Suppressor macrophage (primary cell): ENCODE results near the gene SYNJ2.
A peak's percentile ranks its signal among the peaks of the same experiment; 100 is the strongest.

Experiments
- DNase-seq, 4 experiments: peaks; one replicate each; pipeline ENCODE4 v3.0.0-alpha.2; 2020 to 2022

SYNJ2 gene

DNA sequence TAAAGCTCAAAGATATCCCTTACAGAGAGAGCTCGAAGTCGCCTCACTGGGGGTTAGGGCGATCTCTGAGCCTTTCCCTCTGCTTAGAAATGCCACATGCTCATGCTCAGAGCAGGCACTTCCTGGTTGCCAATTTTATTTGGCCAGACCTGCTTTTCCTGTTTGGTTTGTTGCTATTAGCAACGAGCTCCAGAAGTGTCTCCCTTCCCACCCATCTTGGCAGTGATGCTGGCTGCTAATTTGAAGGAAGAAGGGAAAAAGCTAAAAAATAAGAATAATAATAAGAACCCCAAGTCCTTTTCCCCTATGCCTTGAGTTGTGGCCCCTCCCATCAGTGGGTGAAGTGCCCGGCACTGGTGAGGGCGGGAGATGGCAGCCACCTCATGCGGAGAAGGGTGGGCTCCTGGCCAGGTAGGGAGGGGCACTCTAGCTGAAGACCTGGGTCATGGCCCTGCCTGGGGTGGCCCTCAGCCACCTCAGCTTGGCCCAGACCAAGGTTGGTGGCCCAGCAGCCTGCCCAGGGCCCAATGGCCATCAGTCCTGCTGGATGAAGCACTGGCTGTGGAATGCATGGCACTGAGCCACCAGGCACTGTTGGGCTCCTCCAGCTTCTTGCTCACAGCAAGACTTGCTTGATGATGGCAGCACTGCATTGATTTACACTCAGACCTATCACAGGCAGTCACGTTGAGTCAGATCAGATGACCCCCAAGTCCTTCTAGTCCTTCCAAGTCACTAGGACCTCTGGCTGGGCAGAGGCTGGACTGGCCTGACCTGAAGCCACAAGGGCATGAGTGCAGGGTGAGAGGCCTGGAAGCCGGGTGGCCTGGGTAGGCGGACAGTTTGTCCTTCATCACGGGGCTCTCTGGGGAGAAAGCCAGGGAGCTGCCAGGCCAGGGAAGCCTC, 79.0 kb downstream of the SYNJ2 start:
- DNase-seq, result peak; percentile 49 to 72 (median 57)

GRCh38 chr6:158061361-158061708, 79.7 kb downstream of the SYNJ2 start:
- no peak for DNase-seq

DNA sequence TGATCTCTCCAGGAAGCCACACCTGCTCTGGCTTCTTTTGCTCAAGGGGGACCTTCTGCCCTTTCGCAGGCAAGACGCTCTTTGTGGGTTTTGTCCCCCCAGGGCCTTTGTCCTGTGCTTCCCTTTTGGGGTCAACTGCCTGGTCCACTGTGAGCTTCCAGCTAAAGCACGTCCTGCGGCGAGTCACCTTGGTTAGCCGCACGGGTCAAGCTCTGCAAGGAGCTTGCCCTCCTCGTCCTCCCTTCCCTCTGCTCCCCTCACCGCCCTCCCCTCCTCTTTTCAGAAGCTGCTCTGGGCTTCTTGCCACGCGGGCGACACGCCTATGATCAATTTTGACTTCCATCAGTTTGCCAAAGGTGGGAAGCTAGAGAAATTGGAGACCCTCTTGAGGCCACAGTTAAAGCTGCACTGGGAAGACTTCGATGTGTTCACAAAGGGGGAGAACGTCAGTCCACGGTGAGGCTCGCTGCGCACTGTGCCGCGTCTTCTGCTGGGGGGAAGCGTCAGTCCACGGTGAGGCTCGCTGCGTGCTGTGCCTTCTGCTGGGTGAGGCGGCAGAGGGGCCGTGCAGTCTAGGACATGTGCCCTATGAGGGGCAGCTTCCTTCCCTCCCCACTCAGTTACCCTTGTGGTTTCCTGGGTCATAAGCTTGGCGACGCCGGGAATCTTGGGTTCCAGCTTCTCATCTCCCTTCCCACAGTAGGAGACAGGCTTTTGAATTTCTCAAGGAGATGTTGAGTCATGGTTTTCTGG, 80.2 kb downstream of the SYNJ2 start:
- DNase-seq, result no peak

- DNase-seq, result no peak
Measured at GRCh38 chr6:158063736-158064135, 82.1 kb downstream of the SYNJ2 start.

DNA sequence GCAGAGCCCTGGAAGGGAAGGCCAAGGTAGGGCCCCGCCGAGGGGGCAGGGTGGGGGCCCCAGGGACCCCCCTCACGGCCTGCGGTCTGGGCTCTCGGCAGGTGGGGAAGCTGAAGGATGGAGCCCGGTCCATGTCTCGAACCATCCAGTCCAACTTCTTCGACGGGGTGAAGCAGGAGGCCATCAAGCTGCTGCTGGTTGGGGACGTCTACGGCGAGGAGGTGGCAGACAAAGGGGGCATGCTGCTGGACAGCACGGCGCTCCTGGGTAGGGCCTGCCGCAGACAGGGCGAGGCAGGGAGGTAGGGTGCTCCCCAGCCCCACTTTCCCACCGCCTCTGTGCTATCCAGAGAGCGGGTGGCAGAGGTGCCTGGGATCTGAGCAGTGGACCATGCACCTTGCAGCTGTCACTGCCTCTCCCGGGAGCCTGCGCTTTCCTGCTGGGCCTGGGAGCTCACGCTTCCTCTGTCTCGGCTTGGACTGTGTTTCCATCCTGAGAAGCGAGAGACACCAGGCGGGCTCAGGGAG, 83.1 kb downstream of the SYNJ2 start:
- DNase-seq, result no peak

DNA sequence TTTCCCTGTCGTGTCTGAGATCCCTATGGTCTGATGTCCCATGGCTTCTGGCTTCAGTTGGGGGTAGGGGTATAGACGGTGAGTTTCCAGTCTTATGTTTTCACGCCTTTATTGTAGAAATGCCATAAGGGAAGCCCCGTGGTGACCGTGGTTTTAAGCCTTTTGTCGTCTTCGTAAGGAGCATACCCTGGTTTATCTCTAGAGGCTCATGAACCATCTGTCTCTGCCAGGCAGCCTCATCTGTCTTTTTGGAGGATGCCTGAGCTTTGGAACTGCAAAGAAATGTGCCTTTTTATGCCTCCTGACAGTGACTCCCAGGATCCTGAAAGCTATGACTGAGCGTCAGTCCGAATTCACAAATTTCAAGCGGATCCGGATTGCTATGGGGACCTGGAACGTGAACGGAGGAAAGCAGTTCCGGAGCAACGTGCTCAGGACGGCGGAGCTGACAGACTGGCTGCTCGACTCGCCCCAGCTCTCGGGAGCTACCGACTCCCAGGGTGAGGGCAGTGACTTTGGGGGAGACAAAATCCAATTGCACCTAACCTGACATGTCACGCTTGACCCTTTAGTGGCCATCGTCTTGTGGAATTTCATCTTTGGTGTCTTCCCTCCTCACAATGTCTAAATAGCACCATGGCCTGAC, 84.6 kb downstream of the SYNJ2 start:
- no peak for DNase-seq

DNA sequence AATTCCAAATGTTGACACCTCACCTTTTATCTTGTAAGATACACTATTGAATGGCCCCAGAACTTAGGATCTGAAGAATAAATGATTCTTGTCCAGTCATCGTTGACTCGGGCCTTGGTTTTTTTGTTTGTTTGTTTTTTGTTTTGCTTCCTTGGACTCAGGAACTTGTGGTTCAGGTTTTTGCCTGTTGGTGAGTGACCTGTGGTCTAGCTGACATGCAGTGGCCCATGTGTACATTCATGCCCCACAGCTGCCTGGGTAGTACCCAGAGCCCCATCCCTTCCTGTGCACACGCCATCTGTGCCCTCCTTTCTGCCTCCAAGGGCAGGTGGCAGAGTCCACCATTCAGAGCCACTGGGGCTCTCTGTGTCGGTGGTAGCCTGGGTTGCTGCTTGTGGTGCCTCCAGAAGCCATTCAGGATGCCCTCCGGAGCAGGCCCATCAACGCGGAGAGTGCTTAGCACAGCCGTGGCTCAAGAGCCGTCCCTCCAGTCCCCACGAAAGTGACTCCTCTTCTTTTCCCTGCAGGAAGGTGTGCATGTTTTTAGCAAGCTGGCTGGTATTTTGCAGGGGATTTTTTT, 85.9 kb downstream of the SYNJ2 start:
- DNase-seq, result no peak

- DNase-seq, result no peak
Measured at GRCh38 chr6:158068156-158068892, 86.7 kb downstream of the SYNJ2 start.

DNA sequence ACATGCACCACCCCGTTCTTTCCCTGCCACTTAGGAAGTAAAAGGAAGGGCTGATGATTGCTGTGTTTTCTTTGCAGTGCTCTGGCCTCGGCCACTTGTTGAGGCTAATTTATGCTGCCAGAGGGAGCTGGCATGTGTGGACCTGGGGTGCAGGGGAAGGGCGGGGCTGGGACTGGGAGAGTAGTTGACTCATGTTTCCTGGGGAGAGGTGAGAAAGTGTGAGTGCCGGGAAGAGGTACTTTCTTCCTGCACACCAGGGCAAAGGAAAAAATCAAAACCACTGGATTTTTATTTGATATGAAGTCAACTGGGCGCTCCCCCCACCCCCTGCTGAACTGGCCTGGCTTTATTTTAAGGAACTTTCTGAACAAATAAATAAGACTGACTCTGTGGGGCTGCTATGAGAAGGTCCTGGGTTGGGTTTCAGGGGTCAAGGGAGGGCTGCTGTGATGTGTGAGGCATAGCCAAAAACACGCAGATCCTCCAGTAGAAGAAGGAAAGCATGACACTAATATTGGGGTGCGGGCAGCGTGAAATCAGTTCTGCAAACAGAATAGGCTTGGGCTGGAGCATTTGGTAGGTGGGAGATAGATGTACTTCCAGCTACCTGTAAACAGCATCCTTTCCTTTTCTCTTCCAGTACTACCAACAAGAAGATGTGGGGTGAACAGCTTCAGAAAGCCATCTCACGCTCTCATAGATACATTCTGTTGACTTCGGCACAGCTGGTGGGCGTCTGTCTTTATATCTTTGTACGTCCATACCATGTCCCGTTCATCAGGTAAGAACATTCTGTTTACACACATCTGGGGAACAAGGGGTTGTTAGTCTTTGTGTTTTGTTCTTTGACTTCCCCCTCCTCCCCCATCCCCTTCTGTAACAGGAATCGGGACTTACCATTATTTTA, 87.5 kb downstream of the SYNJ2 start:
- DNase-seq, result no peak

DNA sequence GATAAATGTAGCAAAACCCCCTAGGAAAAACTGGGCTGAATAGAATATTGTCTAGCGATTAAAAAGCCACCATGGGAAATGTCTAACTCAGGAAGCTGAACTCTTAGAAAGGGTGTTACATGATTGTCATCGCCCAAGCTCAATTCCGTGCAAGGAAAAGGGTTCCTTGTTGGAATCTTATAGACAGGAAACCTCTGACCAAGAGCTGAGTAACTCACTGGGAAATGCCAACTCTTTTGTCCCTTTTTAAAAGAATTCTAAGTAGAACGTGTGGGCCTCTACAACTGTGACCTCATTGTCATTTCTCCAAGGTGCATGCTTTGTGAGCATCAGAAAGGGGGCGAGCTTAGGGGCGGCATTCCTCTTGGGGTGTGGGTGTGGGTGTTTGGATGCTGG, 88.1 kb downstream of the SYNJ2 start:
- DNase-seq, result no peak

DNA sequence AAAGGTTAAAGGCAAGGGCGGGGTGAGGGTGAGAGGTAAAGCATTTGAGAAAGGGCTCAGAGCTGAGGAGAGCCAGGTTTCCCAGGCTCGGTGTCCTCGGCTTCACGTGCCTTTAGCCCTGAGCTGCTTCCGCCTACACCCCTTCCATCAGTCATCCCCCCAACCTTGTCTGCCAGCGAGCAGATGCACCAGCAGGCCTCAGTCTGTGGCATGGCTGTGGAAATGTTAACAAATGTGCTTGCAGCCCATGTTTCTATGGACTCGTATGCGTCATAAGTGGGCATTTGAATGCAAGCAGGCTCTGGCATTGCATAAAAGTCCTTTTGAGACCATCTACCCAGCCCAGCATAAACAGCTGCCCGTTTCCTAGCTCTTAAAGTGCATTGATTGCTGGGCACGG, 88.8 kb downstream of the SYNJ2 start:
- no peak for DNase-seq

DNA sequence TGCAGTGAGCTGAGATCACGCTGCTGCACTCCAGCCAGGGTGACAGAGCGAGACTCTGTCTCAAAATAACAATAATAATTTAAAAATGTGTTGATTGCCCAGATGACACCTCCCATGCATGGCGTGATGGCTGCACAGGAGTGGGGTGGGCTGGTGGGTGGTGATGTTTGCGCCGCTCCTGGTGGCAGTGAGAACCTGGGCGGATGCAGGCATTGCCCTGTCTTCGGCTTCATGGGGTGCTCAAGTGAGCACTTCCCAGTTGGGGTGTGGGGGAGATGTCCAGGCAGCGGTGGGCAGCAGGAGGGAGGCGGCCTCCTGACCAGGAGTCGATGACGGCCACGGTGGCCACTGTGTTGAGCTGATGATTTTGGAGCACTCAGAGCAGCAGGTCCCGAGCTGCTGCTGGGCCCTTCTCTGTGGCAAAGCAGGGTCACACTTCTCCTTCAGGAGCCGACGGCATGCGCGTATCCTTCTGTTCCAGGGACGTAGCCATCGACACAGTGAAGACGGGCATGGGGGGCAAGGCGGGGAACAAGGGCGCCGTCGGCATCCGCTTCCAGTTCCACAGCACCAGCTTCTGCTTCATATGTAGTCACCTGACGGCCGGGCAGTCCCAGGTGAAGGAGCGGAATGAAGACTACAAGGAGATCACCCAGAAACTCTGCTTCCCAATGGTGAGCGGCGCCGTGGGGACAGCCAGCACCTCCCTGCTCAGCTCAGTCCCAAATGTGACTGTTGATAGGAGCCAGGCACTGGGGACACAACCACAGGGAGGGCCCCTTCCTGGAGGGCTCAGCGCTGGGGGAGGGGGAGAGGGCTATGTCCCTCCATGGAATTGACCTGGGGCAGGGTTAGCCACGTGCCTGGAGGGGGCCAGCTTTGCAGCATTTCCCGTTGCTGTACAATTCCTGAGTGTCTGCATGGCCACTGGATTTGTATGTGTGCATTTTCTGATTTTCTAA, 89.7 kb downstream of the SYNJ2 start:
- DNase-seq, result no peak

DNA sequence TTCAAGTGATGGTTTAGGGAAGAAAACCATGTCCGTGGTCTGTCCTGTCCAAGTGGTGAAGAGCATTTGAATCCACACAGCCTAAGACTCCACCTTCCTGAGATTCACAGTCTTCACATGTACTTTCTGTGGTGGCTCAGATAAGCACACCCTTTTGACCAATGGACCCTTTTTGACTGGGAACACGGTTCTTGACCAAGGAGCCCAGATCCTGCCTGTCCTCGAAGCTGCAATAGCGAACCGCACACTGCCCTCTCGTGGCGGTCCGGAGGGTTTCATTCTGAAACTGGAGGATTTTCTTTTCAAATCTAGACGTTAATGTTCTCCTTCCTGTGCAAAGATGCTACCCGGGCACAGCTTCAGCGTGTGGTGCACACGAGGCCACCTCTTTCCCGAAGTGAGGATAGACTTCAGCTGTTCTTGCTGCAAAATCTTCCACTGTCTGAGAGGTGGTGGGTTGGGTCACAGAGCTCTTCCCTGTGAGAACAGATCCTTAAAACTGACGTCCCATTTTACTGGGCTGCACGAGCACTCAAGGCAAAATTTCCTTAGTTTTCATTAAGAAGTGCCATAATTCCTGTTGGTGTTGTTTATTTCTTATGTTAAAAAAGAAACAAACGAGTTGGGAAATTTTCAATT, 90.5 kb downstream of the SYNJ2 start:
- DNase-seq, result peak; percentile 75 to 87 (median 80)

DNA sequence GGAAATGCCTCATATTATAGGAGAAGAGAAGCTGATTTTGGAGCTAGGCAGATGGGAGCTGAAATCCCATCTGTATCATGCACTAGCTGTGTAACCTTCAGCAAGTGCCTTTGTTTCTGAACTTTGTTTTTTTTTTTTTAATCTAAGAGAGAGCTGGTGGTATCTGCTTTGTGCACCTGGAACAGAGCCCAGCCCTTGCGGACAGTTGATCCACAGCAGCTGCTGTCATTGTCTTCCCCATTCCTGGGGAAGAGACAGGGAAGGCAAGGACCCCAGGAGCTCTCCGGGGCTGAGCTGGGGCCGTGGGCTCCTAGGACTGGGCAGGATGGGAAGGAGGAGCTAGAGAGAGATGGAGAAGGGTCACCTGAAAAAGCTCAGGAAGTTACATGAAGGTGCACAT, 92.1 kb downstream of the SYNJ2 start:
- no peak for DNase-seq

- DNase-seq, result no peak
Measured at GRCh38 chr6:158076548-158076947, 94.9 kb downstream of the SYNJ2 start.

DNA sequence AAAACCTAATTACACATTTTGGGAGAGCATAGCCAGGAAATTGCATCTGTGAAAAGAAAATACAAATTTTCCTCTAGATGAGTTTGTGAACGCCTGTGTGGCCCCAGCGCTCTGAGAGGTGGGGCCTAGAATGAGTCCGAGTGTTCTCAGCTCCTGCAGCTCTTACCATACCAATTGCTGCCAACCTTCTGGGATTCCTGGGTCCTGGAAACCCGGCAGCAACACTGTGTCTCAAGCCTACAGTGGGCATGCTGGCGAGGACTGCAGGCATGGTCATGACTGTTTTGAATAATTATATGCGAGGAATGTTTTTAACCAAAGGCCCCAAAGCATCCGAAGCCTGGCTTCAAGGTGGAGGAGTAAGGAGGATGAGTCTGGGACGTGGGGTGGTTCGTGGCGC, 96.0 kb downstream of the SYNJ2 start:
- DNase-seq, result no peak

DNA sequence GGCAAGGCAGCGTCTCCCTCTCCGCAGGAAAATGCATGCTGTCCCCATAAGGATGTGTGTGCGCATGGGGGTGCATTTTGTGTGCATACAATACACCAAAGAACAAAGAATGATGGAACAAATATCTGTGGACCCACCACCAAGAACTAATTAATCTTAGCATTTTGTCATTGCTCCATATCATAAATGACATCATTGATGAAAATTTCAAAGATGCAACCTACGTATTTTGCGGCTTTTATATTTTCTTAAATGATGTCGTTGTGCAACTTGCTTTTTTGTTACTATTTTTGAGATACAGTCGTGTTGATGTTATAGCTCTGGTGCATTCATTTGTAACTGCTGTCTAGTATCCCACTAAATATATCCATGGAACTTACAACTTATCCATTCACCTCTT, 96.7 kb downstream of the SYNJ2 start:
- no peak for DNase-seq

- no peak for DNase-seq
Measured at GRCh38 chr6:158080849-158081656, 99.4 kb downstream of the SYNJ2 start.

DNA sequence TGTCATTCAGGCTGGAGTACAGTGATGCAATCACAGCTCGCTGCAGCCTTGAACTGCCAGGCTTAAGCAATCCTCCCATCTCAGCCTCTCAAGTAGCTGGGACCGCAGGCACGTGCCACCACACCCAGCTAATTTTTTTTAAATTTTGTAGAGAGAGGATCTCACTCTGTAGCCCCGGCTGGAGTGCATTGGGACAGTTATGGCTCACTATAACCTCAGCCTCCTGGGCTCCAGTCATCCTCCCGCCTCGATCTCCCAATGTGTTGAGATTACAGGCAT, 99.9 kb downstream of the SYNJ2 start:
- peak; percentile 58 to 83 (median 81) for DNase-seq
